ENCODE data around the gene ACTR3C.

DNA sequence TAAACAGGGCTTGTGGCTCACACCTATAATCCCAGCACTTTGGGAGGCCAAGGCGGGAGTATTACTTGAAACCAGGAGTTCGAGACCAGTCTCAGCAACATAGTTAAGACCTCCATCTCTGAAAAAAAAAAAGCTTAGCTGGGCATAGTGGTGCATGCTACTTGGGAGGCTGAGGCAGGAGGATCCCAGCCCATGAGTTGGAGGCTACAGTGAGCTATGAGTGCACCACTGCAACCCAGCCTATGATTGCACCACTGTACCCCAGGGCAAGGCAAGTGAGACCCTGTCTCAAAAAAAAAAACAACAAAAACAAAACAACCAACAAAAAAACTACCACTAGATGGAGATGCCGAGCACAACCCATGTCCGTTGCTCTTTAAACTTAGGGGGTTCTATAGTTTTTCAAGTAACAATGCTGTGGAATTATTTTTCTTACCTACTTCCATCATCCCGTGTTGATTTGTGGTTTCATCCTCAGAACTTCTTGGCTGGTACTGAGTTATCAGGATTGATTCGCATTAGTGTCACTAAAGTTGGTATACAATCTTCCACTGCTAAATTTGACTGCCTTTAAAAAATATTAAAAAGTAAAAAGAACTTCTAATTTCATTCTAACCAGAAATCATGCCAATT is 33.0 kb upstream of the ACTR3C start:
- TF ChIP-seq, protein P1, sequence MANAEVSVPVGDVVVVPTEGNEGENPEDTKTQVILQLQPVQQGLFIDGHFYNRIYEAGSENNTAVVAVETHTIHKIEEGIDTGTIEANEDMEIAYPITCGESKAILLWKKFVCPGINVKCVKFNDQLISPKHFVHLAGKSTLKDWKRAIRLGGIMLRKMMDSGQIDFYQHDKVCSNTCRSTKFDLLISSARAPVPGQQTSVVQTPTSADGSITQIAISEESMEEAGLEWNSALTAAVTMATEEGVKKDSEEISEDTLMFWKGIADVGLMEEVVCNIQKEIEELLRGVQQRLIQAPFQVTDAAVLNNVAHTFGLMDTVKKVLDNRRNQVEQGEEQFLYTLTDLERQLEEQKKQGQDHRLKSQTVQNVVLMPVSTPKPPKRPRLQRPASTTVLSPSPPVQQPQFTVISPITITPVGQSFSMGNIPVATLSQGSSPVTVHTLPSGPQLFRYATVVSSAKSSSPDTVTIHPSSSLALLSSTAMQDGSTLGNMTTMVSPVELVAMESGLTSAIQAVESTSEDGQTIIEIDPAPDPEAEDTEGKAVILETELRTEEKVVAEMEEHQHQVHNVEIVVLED (CRISPR knock-in tag; IDR thresholded peaks at IDR 0.05; ENCODE audit: borderline replicate concordance) = no peak
- TF ChIP-seq, protein P2, sequence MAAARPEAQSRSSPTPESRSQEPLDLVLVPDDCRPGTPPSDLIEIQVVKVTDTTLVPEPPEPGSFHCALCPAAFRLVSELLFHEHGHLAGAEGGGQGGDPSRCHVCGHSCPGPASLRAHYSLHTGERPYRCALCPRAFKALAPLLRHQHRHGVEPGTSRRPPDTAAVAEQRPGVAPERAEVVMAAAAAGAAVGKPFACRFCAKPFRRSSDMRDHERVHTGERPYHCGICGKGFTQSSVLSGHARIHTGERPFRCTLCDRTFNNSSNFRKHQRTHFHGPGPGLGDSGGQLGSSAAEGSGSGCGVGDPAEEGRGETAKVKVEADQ (CRISPR knock-in tag; IDR thresholded peaks at IDR 0.05; ENCODE audit: borderline replicate concordance) = no peak
- TF ChIP-seq TBL1XR1 (IDR thresholded peaks at IDR 0.05; ENCODE audit: borderline replicate concordance, low read length, partially characterized antibody) (no peak), GLI4 (CRISPR knock-in tag; IDR thresholded peaks at IDR 0.05; ENCODE audit: borderline replicate concordance) (no peak), ZNF780A (CRISPR knock-in tag; IDR thresholded peaks at IDR 0.05) (no peak), SMC3 (IDR thresholded peaks at IDR 0.05; ENCODE audit: low read length) (peak; percentile 72), CREB1 (IDR thresholded peaks at IDR 0.05) (no peak), CREB1 (CRISPR knock-in tag; IDR thresholded peaks at IDR 0.05) (0 out of 2 replicates have a peak, but pooled peaks have one; percentile 19), POLR2A (IDR thresholded peaks at IDR 0.05; ENCODE audit: insufficient read depth in 1 of 2, low read depth in 2 of 2, low read length in 2 of 2) (no peak), ZNF891 (CRISPR knock-in tag; IDR thresholded peaks at IDR 0.05) (no peak), NFKB2 (CRISPR knock-in tag; IDR thresholded peaks at IDR 0.05; ENCODE audit: borderline replicate concordance) (no peak), TCF7 (IDR thresholded peaks at IDR 0.05; ENCODE audit: low read depth) (no peak)
- TF ChIP-seq, protein P3, sequence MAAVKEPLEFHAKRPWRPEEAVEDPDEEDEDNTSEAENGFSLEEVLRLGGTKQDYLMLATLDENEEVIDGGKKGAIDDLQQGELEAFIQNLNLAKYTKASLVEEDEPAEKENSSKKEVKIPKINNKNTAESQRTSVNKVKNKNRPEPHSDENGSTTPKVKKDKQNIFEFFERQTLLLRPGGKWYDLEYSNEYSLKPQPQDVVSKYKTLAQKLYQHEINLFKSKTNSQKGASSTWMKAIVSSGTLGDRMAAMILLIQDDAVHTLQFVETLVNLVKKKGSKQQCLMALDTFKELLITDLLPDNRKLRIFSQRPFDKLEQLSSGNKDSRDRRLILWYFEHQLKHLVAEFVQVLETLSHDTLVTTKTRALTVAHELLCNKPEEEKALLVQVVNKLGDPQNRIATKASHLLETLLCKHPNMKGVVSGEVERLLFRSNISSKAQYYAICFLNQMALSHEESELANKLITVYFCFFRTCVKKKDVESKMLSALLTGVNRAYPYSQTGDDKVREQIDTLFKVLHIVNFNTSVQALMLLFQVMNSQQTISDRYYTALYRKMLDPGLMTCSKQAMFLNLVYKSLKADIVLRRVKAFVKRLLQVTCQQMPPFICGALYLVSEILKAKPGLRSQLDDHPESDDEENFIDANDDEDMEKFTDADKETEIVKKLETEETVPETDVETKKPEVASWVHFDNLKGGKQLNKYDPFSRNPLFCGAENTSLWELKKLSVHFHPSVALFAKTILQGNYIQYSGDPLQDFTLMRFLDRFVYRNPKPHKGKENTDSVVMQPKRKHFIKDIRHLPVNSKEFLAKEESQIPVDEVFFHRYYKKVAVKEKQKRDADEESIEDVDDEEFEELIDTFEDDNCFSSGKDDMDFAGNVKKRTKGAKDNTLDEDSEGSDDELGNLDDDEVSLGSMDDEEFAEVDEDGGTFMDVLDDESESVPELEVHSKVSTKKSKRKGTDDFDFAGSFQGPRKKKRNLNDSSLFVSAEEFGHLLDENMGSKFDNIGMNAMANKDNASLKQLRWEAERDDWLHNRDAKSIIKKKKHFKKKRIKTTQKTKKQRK (IDR thresholded peaks at IDR 0.05; ENCODE audit: low read length) = no peak
- TF ChIP-seq, protein P4, sequence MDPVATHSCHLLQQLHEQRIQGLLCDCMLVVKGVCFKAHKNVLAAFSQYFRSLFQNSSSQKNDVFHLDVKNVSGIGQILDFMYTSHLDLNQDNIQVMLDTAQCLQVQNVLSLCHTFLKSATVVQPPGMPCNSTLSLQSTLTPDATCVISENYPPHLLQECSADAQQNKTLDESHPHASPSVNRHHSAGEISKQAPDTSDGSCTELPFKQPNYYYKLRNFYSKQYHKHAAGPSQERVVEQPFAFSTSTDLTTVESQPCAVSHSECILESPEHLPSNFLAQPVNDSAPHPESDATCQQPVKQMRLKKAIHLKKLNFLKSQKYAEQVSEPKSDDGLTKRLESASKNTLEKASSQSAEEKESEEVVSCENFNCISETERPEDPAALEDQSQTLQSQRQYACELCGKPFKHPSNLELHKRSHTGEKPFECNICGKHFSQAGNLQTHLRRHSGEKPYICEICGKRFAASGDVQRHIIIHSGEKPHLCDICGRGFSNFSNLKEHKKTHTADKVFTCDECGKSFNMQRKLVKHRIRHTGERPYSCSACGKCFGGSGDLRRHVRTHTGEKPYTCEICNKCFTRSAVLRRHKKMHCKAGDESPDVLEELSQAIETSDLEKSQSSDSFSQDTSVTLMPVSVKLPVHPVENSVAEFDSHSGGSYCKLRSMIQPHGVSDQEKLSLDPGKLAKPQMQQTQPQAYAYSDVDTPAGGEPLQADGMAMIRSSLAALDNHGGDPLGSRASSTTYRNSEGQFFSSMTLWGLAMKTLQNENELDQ (CRISPR knock-in tag; IDR thresholded peaks at IDR 0.05; ENCODE audit: borderline replicate concordance) = no peak
- TF ChIP-seq, protein P5, sequence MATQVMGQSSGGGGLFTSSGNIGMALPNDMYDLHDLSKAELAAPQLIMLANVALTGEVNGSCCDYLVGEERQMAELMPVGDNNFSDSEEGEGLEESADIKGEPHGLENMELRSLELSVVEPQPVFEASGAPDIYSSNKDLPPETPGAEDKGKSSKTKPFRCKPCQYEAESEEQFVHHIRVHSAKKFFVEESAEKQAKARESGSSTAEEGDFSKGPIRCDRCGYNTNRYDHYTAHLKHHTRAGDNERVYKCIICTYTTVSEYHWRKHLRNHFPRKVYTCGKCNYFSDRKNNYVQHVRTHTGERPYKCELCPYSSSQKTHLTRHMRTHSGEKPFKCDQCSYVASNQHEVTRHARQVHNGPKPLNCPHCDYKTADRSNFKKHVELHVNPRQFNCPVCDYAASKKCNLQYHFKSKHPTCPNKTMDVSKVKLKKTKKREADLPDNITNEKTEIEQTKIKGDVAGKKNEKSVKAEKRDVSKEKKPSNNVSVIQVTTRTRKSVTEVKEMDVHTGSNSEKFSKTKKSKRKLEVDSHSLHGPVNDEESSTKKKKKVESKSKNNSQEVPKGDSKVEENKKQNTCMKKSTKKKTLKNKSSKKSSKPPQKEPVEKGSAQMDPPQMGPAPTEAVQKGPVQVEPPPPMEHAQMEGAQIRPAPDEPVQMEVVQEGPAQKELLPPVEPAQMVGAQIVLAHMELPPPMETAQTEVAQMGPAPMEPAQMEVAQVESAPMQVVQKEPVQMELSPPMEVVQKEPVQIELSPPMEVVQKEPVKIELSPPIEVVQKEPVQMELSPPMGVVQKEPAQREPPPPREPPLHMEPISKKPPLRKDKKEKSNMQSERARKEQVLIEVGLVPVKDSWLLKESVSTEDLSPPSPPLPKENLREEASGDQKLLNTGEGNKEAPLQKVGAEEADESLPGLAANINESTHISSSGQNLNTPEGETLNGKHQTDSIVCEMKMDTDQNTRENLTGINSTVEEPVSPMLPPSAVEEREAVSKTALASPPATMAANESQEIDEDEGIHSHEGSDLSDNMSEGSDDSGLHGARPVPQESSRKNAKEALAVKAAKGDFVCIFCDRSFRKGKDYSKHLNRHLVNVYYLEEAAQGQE (IDR thresholded peaks at IDR 0.05; ENCODE audit: borderline replicate concordance in 1 of 2, low read depth in 1 of 2, low read length in 2 of 2) = no peak

Measured in HepG2 (cell line).